Measurements from ENCODE around the gene SH3RF2. TPM values are rescaled to one million over a fixed set of nuclear protein-coding genes. Genes with fewer than 3 reads are reported as not detected.

Gene SH3RF2
- total RNA-seq, 1 donor from 2014 or later = 0.36 TPM

GRCh38 chr5:146049704-146050026 is 113.3 kb downstream of the SH3RF2 start:
- Histone ChIP-seq H4K20me1 (ENCODE audit: low read depth) (no peaks in the 10 kb centered on the region), H3F3A (ENCODE audit: low read depth) (no peaks in the 10 kb centered on the region), H3K27me3 (no peaks in the 10 kb centered on the region), H3K79me2 (ENCODE audit: low read depth) (no peaks in the 10 kb centered on the region), H3K9me3 (ENCODE audit: low read depth) (no peaks in the 10 kb centered on the region), H3K9ac (no peak overlapping the region), H3K4me3 (no peak overlapping the region), H3K36me3 (no peaks in the 10 kb centered on the region), H3K27ac (no peak overlapping the region), H2AFZ (replicated peaks) (peak overlapping the region; percentile 86), H3K4me2 (no peak overlapping the region), H3K4me1 (no peaks in the 10 kb centered on the region)
- TF ChIP-seq EZH2phosphoT487 (IDR thresholded peaks at IDR 0.05) = no peak
- DNase-seq (ENCODE audit: low spot score) = no peak
- Mint-ChIP-seq H3K4me1 (peaks cover 4% of the 10 kb centered on the region), H3K4me3 (no peak overlapping the region), H3K36me3 (no peaks in the 10 kb centered on the region), H3K9me3 (no peaks in the 10 kb centered on the region), H3K27me3 (ENCODE audit: insufficient read depth, low read depth) (peaks cover 2% of the 10 kb centered on the region), H3K27ac (no peak overlapping the region)

- Histone ChIP-seq H3K27ac (no peak overlapping the region), H3F3A (ENCODE audit: low read depth) (no peaks in the 10 kb centered on the region), H4K20me1 (ENCODE audit: low read depth) (no peaks in the 10 kb centered on the region), H3K4me2 (no peak overlapping the region), H3K36me3 (no peaks in the 10 kb centered on the region), H3K9me3 (ENCODE audit: low read depth) (no peaks in the 10 kb centered on the region), H3K4me1 (no peaks in the 10 kb centered on the region), H3K27me3 (no peaks in the 10 kb centered on the region), H3K9ac (no peak overlapping the region), H2AFZ (replicated peaks) (peak overlapping the region; percentile 86), H3K79me2 (ENCODE audit: low read depth) (no peaks in the 10 kb centered on the region), H3K4me3 (no peak overlapping the region)
- TF ChIP-seq CTCF (IDR thresholded peaks at IDR 0.05) = no peak
- TF ChIP-seq EZH2phosphoT487 (IDR thresholded peaks at IDR 0.05) = no peak
- no peak for TF ChIP-seq EZH2 (IDR thresholded peaks at IDR 0.05)
- Mint-ChIP-seq H3K27ac (no peak overlapping the region), H3K27me3 (ENCODE audit: insufficient read depth, low read depth) (peaks cover 2% of the 10 kb centered on the region), H3K9me3 (no peaks in the 10 kb centered on the region), H3K4me3 (no peak overlapping the region), H3K36me3 (no peaks in the 10 kb centered on the region), H3K4me1 (peaks cover 4% of the 10 kb centered on the region)
- no peak for DNase-seq (ENCODE audit: low spot score)
Observed at GRCh38 chr5:146050086-146050485, 113.7 kb downstream of the SH3RF2 start.

GRCh38 chr5:146051678-146052077 is 115.3 kb downstream of the SH3RF2 start:
- peaks cover 4% of the 10 kb centered on the region for H3K4me1 Mint-ChIP-seq
- H3K9me3 ChIP-seq (ENCODE audit: low read depth) = no peaks in the 10 kb centered on the region
- no peaks in the 10 kb centered on the region for H3K4me1 ChIP-seq
- H3K27ac Mint-ChIP-seq = no peak overlapping the region
- TF ChIP-seq EZH2phosphoT487 (IDR thresholded peaks at IDR 0.05) (no peak), EZH2 (IDR thresholded peaks at IDR 0.05) (no peak), CTCF (IDR thresholded peaks at IDR 0.05) (no peak)
- H3K36me3 Mint-ChIP-seq = no peaks in the 10 kb centered on the region
- no peaks in the 10 kb centered on the region for H3K36me3 ChIP-seq
- DNase-seq (ENCODE audit: low spot score) = no peak
- H3K9ac ChIP-seq = no peak overlapping the region
- H3K4me2 ChIP-seq = no peak overlapping the region
- no peak overlapping the region for H3K4me3 Mint-ChIP-seq
- H3F3A ChIP-seq (ENCODE audit: low read depth) = no peaks in the 10 kb centered on the region
- H2AFZ ChIP-seq (replicated peaks) = no peak overlapping the region
- no peak overlapping the region for H3K4me3 ChIP-seq
- H3K27ac ChIP-seq = no peak overlapping the region
- no peaks in the 10 kb centered on the region for H3K27me3 ChIP-seq
- H3K27me3 Mint-ChIP-seq (ENCODE audit: insufficient read depth, low read depth) = peaks cover 2% of the 10 kb centered on the region
- no peaks in the 10 kb centered on the region for H3K79me2 ChIP-seq (ENCODE audit: low read depth)
- H3K9me3 Mint-ChIP-seq = no peaks in the 10 kb centered on the region
- H4K20me1 ChIP-seq (ENCODE audit: low read depth) = no peaks in the 10 kb centered on the region

GRCh38 chr5:146052780-146053179 is 116.4 kb downstream of the SH3RF2 start:
- H3F3A ChIP-seq (ENCODE audit: low read depth) = no peaks in the 10 kb centered on the region
- H3K36me3 Mint-ChIP-seq = no peaks in the 10 kb centered on the region
- H3K27me3 ChIP-seq = no peaks in the 10 kb centered on the region
- no peaks in the 10 kb centered on the region for H3K79me2 ChIP-seq (ENCODE audit: low read depth)
- H2AFZ ChIP-seq (replicated peaks) = peak overlapping the region; percentile 74
- no peaks in the 10 kb centered on the region for H3K9me3 Mint-ChIP-seq
- DNase-seq (ENCODE audit: low spot score) = peak; percentile 51
- no peak for TF ChIP-seq EZH2phosphoT487 (IDR thresholded peaks at IDR 0.05)
- TF ChIP-seq CTCF (IDR thresholded peaks at IDR 0.05) = peak; percentile 59
- no peaks in the 10 kb centered on the region for H3K4me1 ChIP-seq
- H3K27me3 Mint-ChIP-seq (ENCODE audit: insufficient read depth, low read depth) = peaks cover 2% of the 10 kb centered on the region
- no peak overlapping the region for H3K27ac Mint-ChIP-seq
- H3K4me1 Mint-ChIP-seq = peaks cover 4% of the 10 kb centered on the region
- no peaks in the 10 kb centered on the region for H4K20me1 ChIP-seq (ENCODE audit: low read depth)
- no peak overlapping the region for H3K27ac ChIP-seq
- H3K4me2 ChIP-seq = no peak overlapping the region
- H3K36me3 ChIP-seq = no peaks in the 10 kb centered on the region
- no peak overlapping the region for H3K4me3 ChIP-seq
- H3K4me3 Mint-ChIP-seq = no peak overlapping the region
- H3K9ac ChIP-seq = no peak overlapping the region
- no peaks in the 10 kb centered on the region for H3K9me3 ChIP-seq (ENCODE audit: low read depth)

All from neural progenitor cell (in vitro differentiated cells).